PC-3 (cell line): ENCODE results near the gene CABP7.

ENCODE experiments used
- CTCF ChIP-seq: fragments of 300-600 bp; sonication (generic); conservative IDR thresholded peaks from 2 replicates; pipeline ENCODE4 v1.5.1; 2017; ENCODE audit warnings: antibody characterized with exemption, low read depth, mild to moderate bottlenecking, low read length
- EZH2 ChIP-seq: fragments of 300-600 bp; sonication (generic); IDR thresholded peaks from one replicate; pipeline ENCODE4 v1.6.1; 2017; ENCODE audit warnings: antibody characterized with exemption, mild to moderate bottlenecking, low read length; ENCODE audit not compliant: unreplicated experiment
- EZH2phosphoT487 ChIP-seq: fragments of 300-600 bp; sonication (generic); IDR thresholded peaks from 2 replicates; pipeline ENCODE4 v1.6.1; 2018; ENCODE audit warnings: mild to moderate bottlenecking, antibody characterized with exemption, low read length, borderline replicate concordance

- TF ChIP-seq CTCF (no peak), EZH2phosphoT487 (no peak), EZH2 (no peak)
Observed at GRCh38 chr22:29768052-29768693, 48.4 kb downstream of the CABP7 start.
